GM23248 (cell line): ENCODE measurements around the gene DGKI. TPM values are rescaled to one million over a fixed set of nuclear protein-coding genes. Genes with fewer than 3 reads are reported as not detected.

Experiments used
- DNase-seq: peaks from one replicate; pipeline ENCODE4 v3.0.0-alpha.2; 2015
- H2AFZ ChIP-seq: fragments of 200-600 bp; sonication (generic); 2 replicates; pipeline ENCODE4 v1.6.1; 2016; ENCODE audit warnings: antibody characterized with exemption
- H3F3A ChIP-seq: fragments of 200-600 bp; sonication (generic); 2 replicates; pipeline ENCODE4 v1.6.1; 2016; ENCODE audit warnings: mild to moderate bottlenecking, antibody characterized with exemption, mixed run types; ENCODE audit not compliant: insufficient read depth
- H3K27ac ChIP-seq: fragments of 200-600 bp; sonication (generic); 2 replicates; pipeline ENCODE4 v1.5.1; 2016; ENCODE audit warnings: mild to moderate bottlenecking
- H3K27me3 ChIP-seq: fragments of 200-600 bp; sonication (generic); replicated peaks from 2 replicates; pipeline ENCODE4 v1.6.1; 2016; ENCODE audit warnings: mild to moderate bottlenecking; ENCODE audit not compliant: insufficient read depth
- H3K36me3 ChIP-seq: fragments of 200-600 bp; sonication (generic); 2 replicates; pipeline ENCODE4 v1.6.1; 2016; ENCODE audit warnings: low read depth, mild to moderate bottlenecking
- H3K4me1 ChIP-seq: fragments of 200-600 bp; sonication (generic); 2 replicates; pipeline ENCODE4 v1.6.1; 2016; ENCODE audit warnings: mild to moderate bottlenecking; ENCODE audit not compliant: insufficient read depth
- H3K4me2 ChIP-seq: fragments of 200-600 bp; sonication (generic); one replicate; pipeline ENCODE4 v1.6.1; 2016; ENCODE audit warnings: mild to moderate bottlenecking; ENCODE audit not compliant: unreplicated experiment
- H3K4me3 ChIP-seq: fragments of 200-600 bp; sonication (generic); 2 replicates; pipeline ENCODE4 v1.5.1; 2016; ENCODE audit warnings: mild to moderate bottlenecking
- H3K79me2 ChIP-seq: fragments of 200-600 bp; sonication (generic); 2 replicates; pipeline ENCODE4 v1.6.1; 2016; ENCODE audit warnings: mild to moderate bottlenecking; ENCODE audit not compliant: insufficient read depth
- H3K9ac ChIP-seq: fragments of 200-600 bp; sonication (generic); 2 replicates; pipeline ENCODE4 v1.6.1; 2016; ENCODE audit warnings: mild to moderate bottlenecking
- H3K9me2 ChIP-seq: fragments of 200-600 bp; sonication (generic); 2 replicates; pipeline ENCODE4 v1.6.1; 2016; ENCODE audit warnings: mixed run types, mild to moderate bottlenecking, moderate library complexity; ENCODE audit not compliant: insufficient read depth
- H3K9me3 ChIP-seq: fragments of 200-600 bp; sonication (generic); one replicate; pipeline ENCODE4 v1.6.1; 2017; ENCODE audit warnings: low read depth
- H4K20me1 ChIP-seq: fragments of 200-600 bp; sonication (generic); 2 replicates; pipeline ENCODE4 v1.6.0; 2016; ENCODE audit not compliant: insufficient read depth
- EZH2 ChIP-seq: fragments of 200-600 bp; sonication (generic); IDR thresholded peaks from 2 replicates; pipeline ENCODE4 v1.6.1; 2018; ENCODE audit warnings: antibody characterized with exemption, mild to moderate bottlenecking; ENCODE audit not compliant: insufficient read depth, poor library complexity, severe bottlenecking
- EZH2phosphoT487 ChIP-seq: fragments of 200-600 bp; sonication (generic); IDR thresholded peaks from 2 replicates; pipeline ENCODE4 v1.6.1; 2018; ENCODE audit warnings: antibody characterized with exemption, moderate library complexity, mild to moderate bottlenecking, low read depth; ENCODE audit not compliant: insufficient read depth
- WGBS, 2 experiments: methylation state at CpG; one replicate each; pipeline ENCODE4 v1.1.6; 2015 to 2017; ENCODE audit warnings: low lambda C conversion rate in 2 of 2, low coverage in 1 of 2; ENCODE audit errors: missing lambda C conversion rate in 2 of 2; 5-methylcytosine and 5-hydroxymethylcytosine counted together
- in situ Hi-C: fragments of 300-500 bp; cut with MboI; formaldehyde crosslinking; loops from 2 replicates; pipeline ENCODE4 v1.15.0; 2020
- polyA plus RNA-seq: library from polyadenylated mRNA; unstranded; fragments of >200 nt; fragmentation: Nextera tagmentation; extraction: Ambion mirVana; gene quantifications from 2 replicates; pipeline ENCODE4 v1.2.1, GENCODE V29; 2016
- total RNA-seq: library from RNA; depleted of rRNA; stranded (reverse); fragments of >200 nt; shearing (Covaris generic); gene quantifications from 2 replicates; pipeline ENCODE4 v1.2.3, GENCODE V29; 2014

Gene DGKI
- total and polyA plus RNA-seq, 2 experiments from 2014 or later, result 5.4 to 25.9 TPM

GRCh38 chr7:137603043-137603442 is 243.7 kb downstream of the DGKI start:
- Histone ChIP-seq H3K9ac (no peak overlapping the region), H3K9me3 (no peaks in the 10 kb centered on the region), H3K79me2 (no peaks in the 10 kb centered on the region), H3K4me1 (no peaks in the 10 kb centered on the region), H3K27ac (no peak overlapping the region), H3K36me3 (peaks cover 20% of the 10 kb centered on the region), H3K27me3 (no peaks in the 10 kb centered on the region), H4K20me1 (no peaks in the 10 kb centered on the region), H3K4me3 (no peak overlapping the region), H3K9me2 (no peaks in the 10 kb centered on the region), H3K4me2 (no peak overlapping the region), H2AFZ (no peak overlapping the region), H3F3A (0 out of 2 replicates have a peak, but pooled peaks cover under 1% of the 10 kb centered on the region)
- no peak for TF ChIP-seq EZH2phosphoT487
- TF ChIP-seq EZH2, result no peak
- in situ Hi-C loops, result loop anchor here (10.0 to 25.0 kb wide), 2 partner anchors 412 to 1134 kb away; no protein-coding TSS in a partner anchor
- no peak for DNase-seq
- WGBS, 2 experiments, result 20 to 23% methylated on average over 2 of the region's 2 CpGs

- Histone ChIP-seq H3K9me2 (no peaks in the 10 kb centered on the region), H3K4me2 (no peak overlapping the region), H3K4me1 (no peaks in the 10 kb centered on the region), H3K36me3 (peaks cover 21% of the 10 kb centered on the region), H3F3A (peaks cover 6% of the 10 kb centered on the region; the same call in 1 of the 2 replicates), H3K27ac (no peak overlapping the region), H2AFZ (no peak overlapping the region), H4K20me1 (no peaks in the 10 kb centered on the region), H3K27me3 (no peaks in the 10 kb centered on the region), H3K9ac (no peak overlapping the region), H3K79me2 (no peaks in the 10 kb centered on the region), H3K4me3 (no peak overlapping the region), H3K9me3 (no peaks in the 10 kb centered on the region)
- no peak for DNase-seq
- TF ChIP-seq EZH2phosphoT487 (no peak), EZH2 (no peak)
- in situ Hi-C loops, result loop anchor here (10.0 to 25.0 kb wide), 2 partner anchors 413 to 1136 kb away; no protein-coding TSS in a partner anchor
- 95 to 96% methylated on average over 6 of the region's 6 CpGs for WGBS, 2 experiments
Measured at GRCh38 chr7:137601642-137602041, 245.1 kb downstream of the DGKI start.

- H3K9ac ChIP-seq, result no peak overlapping the region
- H3K4me2 ChIP-seq, result no peak overlapping the region
- 64 to 73% methylated on average over 4 of the region's 4 CpGs for whole genome bisulfite sequencing, 2 experiments
- no peaks in the 10 kb centered on the region for H3K9me3 ChIP-seq
- H3K9me2 ChIP-seq, result no peaks in the 10 kb centered on the region
- H3K27me3 ChIP-seq, result no peaks in the 10 kb centered on the region
- no peak for DNase-seq
- H3F3A ChIP-seq, result peaks cover 6% of the 10 kb centered on the region; the same call in 1 of the 2 replicates
- H3K4me3 ChIP-seq, result no peak overlapping the region
- H2AFZ ChIP-seq, result no peak overlapping the region
- H3K27ac ChIP-seq, result no peak overlapping the region
- peaks cover 21% of the 10 kb centered on the region for H3K36me3 ChIP-seq
- no peaks in the 10 kb centered on the region for H4K20me1 ChIP-seq
- in situ Hi-C loops, result loop anchor here (25.0 kb wide), 1 partner anchor 1186 kb away; no protein-coding TSS in a partner anchor
- no peaks in the 10 kb centered on the region for H3K4me1 ChIP-seq
- H3K79me2 ChIP-seq, result no peaks in the 10 kb centered on the region
- TF ChIP-seq EZH2phosphoT487 (no peak), EZH2 (no peak)
Measured at GRCh38 chr7:137597856-137598255, 248.9 kb downstream of the DGKI start.

GRCh38 chr7:137593115-137593711 is 253.6 kb downstream of the DGKI start:
- Histone ChIP-seq H3K36me3 (peaks cover 7% of the 10 kb centered on the region; the same call in 1 of the 2 replicates), H3F3A (peaks cover 22% of the 10 kb centered on the region), H3K27ac (no peak overlapping the region), H3K4me2 (no peak overlapping the region), H3K9ac (no peak overlapping the region), H3K4me1 (peaks cover 15% of the 10 kb centered on the region), H3K27me3 (no peaks in the 10 kb centered on the region), H3K9me3 (no peaks in the 10 kb centered on the region), H3K9me2 (no peaks in the 10 kb centered on the region), H4K20me1 (no peaks in the 10 kb centered on the region), H3K79me2 (no peaks in the 10 kb centered on the region), H3K4me3 (no peak overlapping the region), H2AFZ (no peak overlapping the region)
- TF ChIP-seq EZH2phosphoT487, result no peak
- TF ChIP-seq EZH2, result no peak
- no peak for DNase-seq
- WGBS, 2 experiments, result 70 to 78% methylated on average over 5 of the region's 5 CpGs
- in situ Hi-C loops, result loop anchor here (25.0 kb wide), 1 partner anchor 1181 kb away; no protein-coding TSS in a partner anchor
